Fibroblast of lung (primary cell): ENCODE results near the gene DOC2A. TPM values are rescaled to one million over a fixed set of nuclear protein-coding genes. Genes with fewer than 3 reads are reported as not detected.

Source experiments
- DNase-seq, 2 donors: peaks; one replicate each; pipeline versions ENCODE4 v3.0.0 to v3.0.0-alpha.2; 2010; ENCODE audit warnings: low read depth in 2 of 2
- H2AFZ ChIP-seq: 2 replicates; pipeline ENCODE4 v1.5.1; 2012; ENCODE audit warnings: low read length, control low read depth, inconsistent platforms
- H3K27ac ChIP-seq: 2 replicates; pipeline ENCODE4 v1.5.1; 2011; ENCODE audit warnings: low read length, control low read depth; ENCODE audit not compliant: insufficient read depth
- H3K27me3 ChIP-seq: 2 replicates; pipeline ENCODE4 v1.5.1; 2011; ENCODE audit warnings: mild to moderate bottlenecking, low read length; ENCODE audit not compliant: control insufficient read depth, insufficient read depth
- H3K36me3 ChIP-seq: 2 replicates; pipeline ENCODE4 v1.5.1; 2011; ENCODE audit warnings: low read length; ENCODE audit not compliant: control insufficient read depth, insufficient read depth
- H3K4me1 ChIP-seq: 2 replicates; pipeline ENCODE4 v1.5.1; 2011; ENCODE audit warnings: low read length; ENCODE audit not compliant: control insufficient read depth, insufficient read depth; ENCODE audit errors: extremely low read depth
- H3K4me2 ChIP-seq: 2 replicates; pipeline ENCODE4 v1.5.1; 2011; ENCODE audit warnings: low read length, control low read depth; ENCODE audit not compliant: insufficient read depth; ENCODE audit errors: extremely low read depth
- H3K4me3 ChIP-seq, 4 experiments: fragments of 200-600 bp in 1 of 4; sonication (generic) in 1 of 4; replicated peaks in 1 of 4; 2 replicates each; pipeline ENCODE4 v1.5.1; 2011 to 2016; ENCODE audit warnings: low read length in 4 of 4, low read depth in 3 of 4, mild to moderate bottlenecking in 3 of 4, control low read depth in 2 of 4, inconsistent platforms in 1 of 4, mixed read lengths in 1 of 4; ENCODE audit not compliant: insufficient read depth in 1 of 4; ENCODE audit errors: control extremely low read depth in 1 of 4
- H3K79me2 ChIP-seq: 2 replicates; pipeline ENCODE4 v1.5.1; 2012; ENCODE audit warnings: mild to moderate bottlenecking, low read length, inconsistent platforms; ENCODE audit not compliant: control insufficient read depth, insufficient read depth
- H3K9ac ChIP-seq: 2 replicates; pipeline ENCODE4 v1.5.1; 2011; ENCODE audit warnings: mild to moderate bottlenecking, low read length, control low read depth; ENCODE audit not compliant: insufficient read depth
- H3K9me3 ChIP-seq: 2 replicates; pipeline ENCODE4 v1.5.1; 2012; ENCODE audit warnings: low read depth, low read length; ENCODE audit not compliant: control insufficient read depth, insufficient read depth
- H4K20me1 ChIP-seq: 2 replicates; pipeline ENCODE4 v1.5.1; 2011; ENCODE audit warnings: low read length; ENCODE audit not compliant: control insufficient read depth, insufficient read depth; ENCODE audit errors: extremely low read depth
- EZH2 ChIP-seq: IDR thresholded peaks from 2 replicates; pipeline ENCODE4 v1.5.1; 2012; ENCODE audit warnings: low read length, control low read depth, mild to moderate bottlenecking; ENCODE audit errors: missing control alignments
- polyA plus RNA-seq, 2 donors: library from polyadenylated mRNA; depleted of rRNA in 1 of 2; stranded (reverse) in 1 of 2; unstranded in 1 of 2; fragments of >200 nt; gene quantifications; 2 replicates each; pipeline ENCODE4 v1.2.1, GENCODE V29; 2011 to 2012; ENCODE audit warnings: missing spikeins in 1 of 2
- total RNA-seq: library from RNA; depleted of rRNA; stranded (reverse); fragments of >200 nt; gene quantifications from 2 replicates; pipeline ENCODE4 v1.2.1, GENCODE V29; 2014
- TF ChIP-seq, protein P1 (sequence below), 2 donors: IDR thresholded peaks in 1 of 2; conservative IDR thresholded peaks in 1 of 2; 1 replicate in 1 of 2; 2 replicates in 1 of 2; pipeline ENCODE4 v1.5.1; 2011 to 2012; ENCODE audit warnings: low read length in 2 of 2, control low read depth in 1 of 2, inconsistent platforms in 1 of 2, low read depth in 1 of 2, mild to moderate bottlenecking in 1 of 2

Gene DOC2A
- total and polyA plus RNA-seq, 2 donors (not counting 1 experiment from before 2014, with no cell fraction given) = 0.03 to 0.33 TPM

DNA sequence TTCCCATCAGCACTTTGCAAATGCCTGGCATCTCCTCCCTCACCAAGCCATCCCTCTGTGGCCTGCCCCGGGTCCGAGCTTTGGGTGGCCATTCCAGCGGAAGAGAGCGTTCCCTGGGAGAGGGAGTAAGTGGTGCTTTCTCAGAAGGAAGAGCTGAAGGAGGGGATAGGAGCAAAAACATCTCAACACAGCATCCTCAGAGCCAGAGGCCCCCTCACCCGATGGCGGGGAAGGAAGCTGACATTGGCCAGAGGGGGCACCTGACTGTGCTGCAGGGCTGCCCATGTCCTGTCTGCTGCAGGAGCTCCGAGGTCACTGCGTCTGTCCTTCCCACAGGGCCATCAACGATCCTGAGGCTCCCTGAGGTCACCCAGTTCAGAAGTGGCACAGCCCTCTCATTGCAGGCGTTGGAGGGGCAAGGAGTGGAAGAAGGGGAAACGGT lies 20.7 kb upstream of the DOC2A start:
- Histone ChIP-seq H3K27ac (no peak overlapping the region), H3K27me3 (peaks cover 37% of the 10 kb centered on the region), H3K9ac (no peak overlapping the region), H3K36me3 (no peaks in the 10 kb centered on the region), H3K4me2 (no peak overlapping the region), H4K20me1 (no peaks in the 10 kb centered on the region), H3K9me3 (no peaks in the 10 kb centered on the region), H3K4me3 (no peak overlapping the region), H2AFZ (no peak overlapping the region), H3K4me1 (peaks cover 2% of the 10 kb centered on the region), H3K79me2 (no peaks in the 10 kb centered on the region)
- no peak for DNase-seq
- peak; percentile 89 for TF ChIP-seq EZH2
- TF ChIP-seq, protein P1, sequence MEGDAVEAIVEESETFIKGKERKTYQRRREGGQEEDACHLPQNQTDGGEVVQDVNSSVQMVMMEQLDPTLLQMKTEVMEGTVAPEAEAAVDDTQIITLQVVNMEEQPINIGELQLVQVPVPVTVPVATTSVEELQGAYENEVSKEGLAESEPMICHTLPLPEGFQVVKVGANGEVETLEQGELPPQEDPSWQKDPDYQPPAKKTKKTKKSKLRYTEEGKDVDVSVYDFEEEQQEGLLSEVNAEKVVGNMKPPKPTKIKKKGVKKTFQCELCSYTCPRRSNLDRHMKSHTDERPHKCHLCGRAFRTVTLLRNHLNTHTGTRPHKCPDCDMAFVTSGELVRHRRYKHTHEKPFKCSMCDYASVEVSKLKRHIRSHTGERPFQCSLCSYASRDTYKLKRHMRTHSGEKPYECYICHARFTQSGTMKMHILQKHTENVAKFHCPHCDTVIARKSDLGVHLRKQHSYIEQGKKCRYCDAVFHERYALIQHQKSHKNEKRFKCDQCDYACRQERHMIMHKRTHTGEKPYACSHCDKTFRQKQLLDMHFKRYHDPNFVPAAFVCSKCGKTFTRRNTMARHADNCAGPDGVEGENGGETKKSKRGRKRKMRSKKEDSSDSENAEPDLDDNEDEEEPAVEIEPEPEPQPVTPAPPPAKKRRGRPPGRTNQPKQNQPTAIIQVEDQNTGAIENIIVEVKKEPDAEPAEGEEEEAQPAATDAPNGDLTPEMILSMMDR (conservative IDR thresholded peaks at IDR 0.05 in 1 of 2, IDR thresholded peaks at IDR 0.05 in 1 of 2; ENCODE audit: low read depth in 1 of 2, low read length in 2 of 2) = no peak

- no peak within 1 kb of the TSS for H3K4me3 ChIP-seq
- no peak for TF ChIP-seq EZH2
- TF ChIP-seq, protein P1 (conservative IDR thresholded peaks at IDR 0.05 in 1 of 2, IDR thresholded peaks at IDR 0.05 in 1 of 2; ENCODE audit: low read depth in 1 of 2, low read length in 2 of 2) = no peak
- H3K9ac ChIP-seq = no peak within 1 kb of the TSS
- H4K20me1 ChIP-seq = no peaks in the 10 kb centered on the region
- peaks cover 2% of the 10 kb centered on the region for H3K4me1 ChIP-seq
- H3K79me2 ChIP-seq = no peaks in the 10 kb centered on the region
- no peak within 1 kb of the TSS for H3K4me2 ChIP-seq
- no peak for DNase-seq
- H3K27me3 ChIP-seq = peaks cover 37% of the 10 kb centered on the region
- no peak within 1 kb of the TSS for H3K27ac ChIP-seq
- no peak within 1 kb of the TSS for H2AFZ ChIP-seq
- H3K9me3 ChIP-seq = no peaks in the 10 kb centered on the region
- no peaks in the 10 kb centered on the region for H3K36me3 ChIP-seq
These were observed 20.1 kb upstream of the DOC2A start, which contains the start of gene TLCD3B for GRCh38 chr16:30030841-30031413. TSS of gene TLCD3B (minus strand) at chr16:30031271. CDS start at chr16:30030527, 744 bp downstream.

DNA sequence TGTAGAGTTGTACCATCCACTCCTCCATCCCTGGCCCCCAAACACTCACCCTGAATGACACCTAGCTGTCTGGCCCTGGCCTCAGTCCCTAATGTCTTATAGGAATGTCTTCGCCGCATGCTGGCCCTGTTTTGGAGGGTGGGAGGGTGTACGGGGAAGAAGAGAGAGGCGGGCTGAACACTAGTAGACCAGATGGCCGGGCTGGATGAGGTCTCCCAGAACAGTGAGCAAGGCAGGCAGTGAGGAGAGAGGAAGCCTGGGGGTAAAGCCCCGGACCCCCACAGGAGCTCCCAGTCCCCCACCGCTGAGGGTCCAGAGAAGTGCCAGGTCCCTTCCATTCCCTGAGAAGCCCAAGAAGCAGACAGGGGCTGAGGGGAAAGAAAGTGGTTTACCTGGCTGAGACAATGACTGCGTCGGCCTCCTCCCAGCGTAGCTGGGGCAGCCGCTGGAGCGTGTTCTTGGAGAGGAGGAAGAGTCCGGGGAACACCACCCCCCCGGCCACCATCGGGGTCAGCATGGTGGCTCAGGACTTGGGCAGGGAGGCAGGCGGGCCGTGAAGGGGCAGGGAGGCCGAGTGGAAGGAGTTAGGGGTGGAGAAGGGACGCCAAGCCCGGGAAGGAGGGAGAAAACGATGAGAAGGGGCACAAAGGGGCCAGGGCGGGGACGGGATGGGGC lies 19.3 kb upstream of the DOC2A start:
- no peak overlapping the region for H3K4me2 ChIP-seq
- H3K27ac ChIP-seq = no peak overlapping the region
- H4K20me1 ChIP-seq = no peaks in the 10 kb centered on the region
- H3K9me3 ChIP-seq = no peaks in the 10 kb centered on the region
- H3K36me3 ChIP-seq = no peaks in the 10 kb centered on the region
- peaks cover 2% of the 10 kb centered on the region for H3K4me1 ChIP-seq
- no peak for DNase-seq
- H3K27me3 ChIP-seq = peaks cover 40% of the 10 kb centered on the region
- no peak overlapping the region for H3K4me3 ChIP-seq
- H3K9ac ChIP-seq = no peak overlapping the region
- no peak overlapping the region for H2AFZ ChIP-seq
- TF ChIP-seq, protein P1 (conservative IDR thresholded peaks at IDR 0.05 in 1 of 2, IDR thresholded peaks at IDR 0.05 in 1 of 2; ENCODE audit: low read depth in 1 of 2, low read length in 2 of 2) = no peak
- TF ChIP-seq EZH2 = peak; percentile 48
- no peaks in the 10 kb centered on the region for H3K79me2 ChIP-seq
